Heart right ventricle (tissue), 16 donors: ENCODE results near the gene ARMH2. TPM values are rescaled to one million over a fixed set of nuclear protein-coding genes. Genes with fewer than 3 reads are reported as not detected.

Experiments
- ATAC-seq, 8 donors: fragments of 200-7000 bp; cut with Tn5 transposase; one replicate each; pipeline ENCODE4 v1.9.1; 2020; ENCODE audit warnings: mild to moderate bottlenecking in 8 of 8, moderate library complexity in 8 of 8, moderate number of reproducible peaks in 1 of 8
- DNase-seq, 2 donors: peaks; one replicate each; pipeline ENCODE4 v3.0.0-alpha.2; 2020
- H3K27ac ChIP-seq, 10 donors: fragments of 200-600 bp; sonication (generic) in 2 of 10; one replicate each; pipeline versions ENCODE4 v1.5.0 to v1.8.0; 2020 to 2022; ENCODE audit warnings: mild to moderate bottlenecking in 3 of 10
- H3K27me3 ChIP-seq, 7 donors: fragments of 200-600 bp; one replicate each; pipeline ENCODE4 v1.8.0; 2021 to 2022; ENCODE audit warnings: mild to moderate bottlenecking in 2 of 7
- H3K36me3 ChIP-seq, 9 donors: fragments of 200-600 bp; sonication (generic) in 1 of 9; one replicate each; pipeline versions ENCODE4 v1.5.0 to v1.8.0; 2020 to 2022; ENCODE audit warnings: mild to moderate bottlenecking in 2 of 9
- H3K4me1 ChIP-seq, 9 donors: fragments of 200-600 bp; sonication (generic) in 1 of 9; one replicate each; pipeline versions ENCODE4 v1.5.0 to v1.8.0; 2020 to 2022; ENCODE audit warnings: mild to moderate bottlenecking in 4 of 9
- H3K4me3 ChIP-seq, 10 donors: fragments of 200-600 bp; sonication (generic) in 2 of 10; one replicate each; pipeline versions ENCODE4 v1.5.0 to v1.8.0; 2020 to 2022; ENCODE audit warnings: mild to moderate bottlenecking in 7 of 10, moderate library complexity in 2 of 10
- H3K9me3 ChIP-seq, 11 donors: fragments of 200-600 bp in 10 of 11; sonication (generic) in 2 of 11; one replicate each; pipeline versions ENCODE4 v1.5.0 to v1.8.0; 2013 to 2022; ENCODE audit warnings: mild to moderate bottlenecking in 2 of 11, control low read depth in 1 of 11, moderate library complexity in 1 of 11
- CTCF ChIP-seq, 9 donors: fragments of 200-600 bp; sonication (generic) in 2 of 9; IDR thresholded peaks; one replicate each; pipeline versions ENCODE4 v1.5.0 to v1.8.0; 2021 to 2022; ENCODE audit warnings: antibody characterized with exemption in 9 of 9, mild to moderate bottlenecking in 5 of 9, moderate library complexity in 1 of 9
- WGBS, 2 donors: extraction: QIAGEN DNeasy Blood & Tissue Kit; methylation state at CpG; one replicate each; pipeline ENCODE4 v1.1.7; 2013; ENCODE audit warnings: inconsistent platforms in 1 of 2; 5-methylcytosine and 5-hydroxymethylcytosine counted together
- intact Hi-C, 10 donors: fragments of 100-400 bp; cut with DNase I; formaldehyde crosslinking; loops; one replicate each; pipeline versions ENCODE4 v1.11.1 to v1.14.2; 2022
- polyA plus RNA-seq, 2 donors: library from polyadenylated mRNA; stranded (reverse); fragments of 200-250 nt; gene quantifications; one replicate each; pipeline ENCODE4 v1.2.3, GENCODE V29; 2013
- total RNA-seq, 10 donors: library from RNA; stranded (reverse); fragmentation: NEBNext Ultra II Directional in 3 of 10; extraction: Animal tissue kit (Norgen Biotek cat#: 25700) in 3 of 10; gene quantifications; one replicate each; pipeline versions ENCODE4 v1.2.1 to v1.2.4, GENCODE V29; 2021 to 2023
- donor health status: Arrhythmogenic right ventricular cardiomyopathy.
- donor health status: ischemic (EF 13 %, LVEDD 7.1; RV severe dilation, severe dysfunction).
- donor health status: healthy with polysubstance abuse.
- donor health status: DM: no; HTN: yes; CAD: no.
- donor health status: DM: no; HTN: no; CAD: no.
- donor health status: ischemic (EF 25% LVEDD 6.9; RV normal size, moderate dysfunction).
- donor health status: ischemic (EF 25% LVEDD 5.7; RV mildly dilated, moderate dysfunction).
- donor health status: healthy.
- donor health status: DM: yes; HTN: yes; CAD: no.
- donor health status: Ischemic cardiomyopathy.
- donor health status: ischemic (EF 35%, LVEDD 5.7; RV mildly dilated, moderate dysfunction).
- donor health status: nonischemic (EF 11% LVEDD 7.7; RV severe dilation, severe dysfunction).
- donor health status: DM: yes; HTN: yes; CAD: no.
- donor health status: PGD.
- donor health status: ischemic (EF 29% LVEDD 5.4; RV normal size, mild dysfunction).
- donor health status: nonischemic (EF 23%, LVEDD 6.1; RV moderate dilation, normal function).

ARMH2 gene
- total and polyA plus RNA-seq, 12 donors, result not detected

GRCh38 chr6:24802271-24803059 is 3.7 kb upstream of the ARMH2 start:
- no peak for TF ChIP-seq CTCF (IDR thresholded peaks at IDR 0.05)
- Histone ChIP-seq H3K4me1 (no peaks in the 10 kb centered on the region), H3K27me3 (no peaks in the 10 kb centered on the region), H3K4me3 (no peak overlapping the region), H3K27ac (no peak overlapping the region), H3K9me3 (no peaks in the 10 kb centered on the region), H3K36me3 (peaks cover 0 to 41% (median 0%) of the 10 kb centered on the region in 9 donors)
- ATAC-seq (no peak), DNase-seq (no peak)
- WGBS, 2 donors, result 90 to 95% methylated on average over 8 of the region's 8 CpGs
- intact Hi-C loops, result no loop called here

- ATAC-seq, result no peak
- no peak for TF ChIP-seq CTCF (IDR thresholded peaks at IDR 0.05)
- H3K4me3 ChIP-seq, result no peak overlapping the region
- H3K36me3 ChIP-seq, result peaks cover 0 to 13% (median 0%) of the 10 kb centered on the region in 9 donors
- no peaks in the 10 kb centered on the region for H3K27me3 ChIP-seq
- H3K9me3 ChIP-seq, result no peaks in the 10 kb centered on the region
- intact Hi-C loops, result no loop called here
- DNase-seq, result no peak
- WGBS, 2 donors, result 38 to 60% methylated on average over 1 of the region's 1 CpG
- H3K27ac ChIP-seq, result no peak overlapping the region
- H3K4me1 ChIP-seq, result no peaks in the 10 kb centered on the region
Measured at GRCh38 chr6:24799541-24799915, 811 bp upstream of the ARMH2 start.

GRCh38 chr6:24797596-24798216 is 1.0 kb downstream of the ARMH2 start:
- intact Hi-C loops, result no loop called here
- Histone ChIP-seq H3K27ac (no peak overlapping the region), H3K9me3 (no peaks in the 10 kb centered on the region), H3K4me3 (no peak overlapping the region), H3K36me3 (no peaks in the 10 kb centered on the region), H3K27me3 (no peaks in the 10 kb centered on the region), H3K4me1 (no peaks in the 10 kb centered on the region)
- WGBS, 2 donors, result 61 to 69% methylated on average over 6 of the region's 6 CpGs
- ATAC-seq (no peak), DNase-seq (no peak)
- TF ChIP-seq CTCF (IDR thresholded peaks at IDR 0.05), result no peak

GRCh38 chr6:24796616-24797290 is 2.0 kb downstream of the ARMH2 start:
- Histone ChIP-seq H3K9me3 (no peaks in the 10 kb centered on the region), H3K36me3 (no peaks in the 10 kb centered on the region), H3K27ac (no peak overlapping the region), H3K27me3 (no peaks in the 10 kb centered on the region), H3K4me3 (no peak overlapping the region), H3K4me1 (no peaks in the 10 kb centered on the region)
- no peak for DNase-seq
- TF ChIP-seq CTCF (IDR thresholded peaks at IDR 0.05), result no peak
- WGBS, 2 donors, result 93 to 95% methylated on average over 6 of the region's 6 CpGs
- no peak for ATAC-seq
- intact Hi-C loops, result no loop called here
